HFFc6 (cell line): ENCODE results near the gene CCDC92. TPM values are rescaled to one million over a fixed set of nuclear protein-coding genes. Genes with fewer than 3 reads are reported as not detected.

Experiments used
- DNase-seq: peaks from one replicate; pipeline ENCODE4 v3.0.0-alpha.2; 2018
- H3K27ac Mint-ChIP-seq: 2 replicates; pipeline ENCODE4 v1.8.0; 2020; ENCODE audit warnings: mild to moderate bottlenecking, mixed read lengths
- H3K27me3 Mint-ChIP-seq: 2 replicates; pipeline ENCODE4 v1.8.0; 2021; ENCODE audit warnings: mild to moderate bottlenecking, moderate library complexity, mixed read lengths; ENCODE audit not compliant: insufficient read depth
- H3K36me3 Mint-ChIP-seq: 2 replicates; pipeline ENCODE4 v1.8.0; 2021; ENCODE audit warnings: low read depth, mixed read lengths
- H3K4me1 Mint-ChIP-seq: 2 replicates; pipeline ENCODE4 v1.8.0; 2020; ENCODE audit warnings: low read depth, mixed read lengths
- H3K4me3 Mint-ChIP-seq: 2 replicates; pipeline ENCODE4 v1.8.0; 2020; ENCODE audit warnings: mild to moderate bottlenecking, moderate library complexity, mixed read lengths
- H3K9me3 Mint-ChIP-seq: 2 replicates; pipeline ENCODE4 v1.8.0; 2020; ENCODE audit warnings: mild to moderate bottlenecking, mixed read lengths
- total RNA-seq, 6 experiments: library from RNA; stranded (reverse); fragmentation: NEBNext Ultra II Directional; extraction: Animal tissue kit (Norgen Biotek cat#: 25700); gene quantifications; 2 replicates in 1 of 6; 3 replicates in 5 of 6; pipeline ENCODE4 v1.2.3, GENCODE V29; 2021
- TF ChIP-seq, protein P1 (sequence below): fragments of 200-600 bp; sonication (generic); IDR thresholded peaks from 2 replicates; pipeline ENCODE4 v1.5.0; 2021; ENCODE audit warnings: antibody characterized with exemption, mild to moderate bottlenecking

Gene CCDC92
- total RNA-seq, 6 experiments from 2014 or later, result 48.3 to 55.1 (median 51.6) TPM

DNA sequence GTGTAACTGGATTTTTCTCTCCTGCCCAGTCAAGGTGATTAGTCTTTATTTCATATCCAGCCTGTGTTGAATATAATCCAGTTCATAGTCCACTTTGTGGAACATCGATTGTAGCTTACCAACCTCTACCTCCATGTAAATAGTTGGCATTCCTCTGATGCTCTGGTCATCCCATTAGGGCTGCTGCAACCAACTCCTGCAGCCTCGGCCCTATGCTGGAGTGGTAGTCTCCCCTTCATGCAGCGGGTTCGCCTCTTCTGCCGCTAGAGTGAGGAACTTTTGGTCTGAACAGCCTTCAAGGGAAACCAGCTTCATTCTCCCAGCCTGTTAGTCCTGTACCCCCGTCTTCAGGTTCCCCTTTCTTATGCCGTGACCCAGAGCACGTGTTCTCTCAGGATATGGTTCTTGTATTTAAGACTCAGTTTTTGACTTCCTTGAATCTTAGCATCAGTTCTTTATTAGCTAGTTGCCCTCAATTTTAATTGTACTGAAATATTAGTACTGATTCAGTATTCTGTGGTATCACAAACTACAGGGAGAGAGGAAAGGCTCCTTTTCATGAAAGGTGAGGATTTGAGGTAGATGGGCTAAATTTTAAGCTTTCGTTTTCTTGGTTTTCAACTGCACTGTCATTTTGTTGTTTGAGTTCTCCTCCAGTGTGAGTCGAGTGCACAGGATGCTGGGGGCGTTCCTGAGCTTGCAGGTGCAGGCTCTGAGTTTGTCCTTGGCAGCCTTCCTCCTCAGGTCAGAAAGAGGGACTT lies 33.6 kb upstream of the CCDC92 start:
- TF ChIP-seq, protein P1, sequence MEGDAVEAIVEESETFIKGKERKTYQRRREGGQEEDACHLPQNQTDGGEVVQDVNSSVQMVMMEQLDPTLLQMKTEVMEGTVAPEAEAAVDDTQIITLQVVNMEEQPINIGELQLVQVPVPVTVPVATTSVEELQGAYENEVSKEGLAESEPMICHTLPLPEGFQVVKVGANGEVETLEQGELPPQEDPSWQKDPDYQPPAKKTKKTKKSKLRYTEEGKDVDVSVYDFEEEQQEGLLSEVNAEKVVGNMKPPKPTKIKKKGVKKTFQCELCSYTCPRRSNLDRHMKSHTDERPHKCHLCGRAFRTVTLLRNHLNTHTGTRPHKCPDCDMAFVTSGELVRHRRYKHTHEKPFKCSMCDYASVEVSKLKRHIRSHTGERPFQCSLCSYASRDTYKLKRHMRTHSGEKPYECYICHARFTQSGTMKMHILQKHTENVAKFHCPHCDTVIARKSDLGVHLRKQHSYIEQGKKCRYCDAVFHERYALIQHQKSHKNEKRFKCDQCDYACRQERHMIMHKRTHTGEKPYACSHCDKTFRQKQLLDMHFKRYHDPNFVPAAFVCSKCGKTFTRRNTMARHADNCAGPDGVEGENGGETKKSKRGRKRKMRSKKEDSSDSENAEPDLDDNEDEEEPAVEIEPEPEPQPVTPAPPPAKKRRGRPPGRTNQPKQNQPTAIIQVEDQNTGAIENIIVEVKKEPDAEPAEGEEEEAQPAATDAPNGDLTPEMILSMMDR, result no peak
- H3K27ac Mint-ChIP-seq, result no peak overlapping the region
- no peaks in the 10 kb centered on the region for H3K27me3 Mint-ChIP-seq
- H3K4me3 Mint-ChIP-seq, result no peak overlapping the region
- H3K9me3 Mint-ChIP-seq, result no peaks in the 10 kb centered on the region
- H3K36me3 Mint-ChIP-seq, result peaks cover 12% of the 10 kb centered on the region
- no peak for DNase-seq
- peaks cover 28% of the 10 kb centered on the region for H3K4me1 Mint-ChIP-seq

DNA sequence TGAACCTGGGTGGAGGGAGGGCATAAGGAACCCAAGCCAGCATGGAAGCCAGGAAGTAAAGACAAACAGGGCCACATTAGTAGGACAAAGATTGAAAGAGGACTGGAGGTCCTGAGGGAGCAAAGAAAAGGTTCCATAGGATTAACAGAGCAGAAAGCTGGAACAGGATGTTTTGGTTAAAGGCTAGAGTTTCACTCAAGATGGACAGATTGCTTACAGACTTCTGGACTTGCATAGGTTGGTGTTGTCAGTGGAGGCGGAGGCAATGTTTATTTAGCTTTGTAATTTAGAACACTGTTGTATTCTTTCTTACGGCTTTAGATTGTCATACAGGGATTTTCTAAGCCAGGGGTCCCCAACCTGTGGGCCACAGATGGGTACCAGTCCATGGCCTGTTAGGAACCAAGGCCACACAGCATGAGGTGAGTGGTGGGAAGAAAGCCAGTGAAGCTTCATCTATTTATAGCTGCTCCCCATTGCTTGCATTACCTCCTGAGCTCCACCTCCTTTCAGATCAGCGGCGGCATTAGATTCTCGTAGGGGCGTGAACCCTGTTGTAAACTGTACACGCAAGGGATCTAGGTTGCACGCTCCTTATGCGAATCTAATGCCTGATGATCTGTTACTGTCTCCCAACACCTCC lies 31.7 kb upstream of the CCDC92 start:
- Mint-ChIP-seq H3K27me3 (no peaks in the 10 kb centered on the region), H3K4me3 (no peak overlapping the region), H3K4me1 (peaks cover 29% of the 10 kb centered on the region), H3K36me3 (peaks cover 4% of the 10 kb centered on the region; the same call in 1 of the 2 replicates), H3K27ac (no peak overlapping the region), H3K9me3 (no peaks in the 10 kb centered on the region)
- TF ChIP-seq, protein P1, result no peak
- DNase-seq, result no peak

DNA sequence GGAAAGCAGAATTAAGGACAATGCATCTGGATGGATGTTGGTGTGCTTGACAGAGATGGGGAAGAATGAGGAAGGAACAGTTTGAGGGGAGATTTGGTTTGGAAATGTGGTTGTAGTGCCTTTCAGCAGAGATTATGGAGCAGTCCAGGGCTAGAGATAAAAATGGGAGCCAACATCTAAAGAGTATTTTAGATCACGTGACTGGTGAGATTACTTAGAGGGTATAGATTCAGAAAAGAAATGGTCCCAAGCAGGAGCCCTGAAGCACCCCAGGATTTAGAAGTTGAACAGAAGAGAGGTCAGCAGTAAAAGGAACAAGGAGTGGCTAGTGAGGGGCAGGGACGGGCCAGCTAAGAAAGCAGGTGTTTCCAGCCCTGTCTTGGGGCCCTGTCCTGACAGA lies 30.0 kb upstream of the CCDC92 start:
- H3K36me3 Mint-ChIP-seq, result peaks cover 4% of the 10 kb centered on the region; the same call in 1 of the 2 replicates
- no peak for DNase-seq
- TF ChIP-seq, protein P1, result no peak
- H3K9me3 Mint-ChIP-seq, result no peaks in the 10 kb centered on the region
- H3K4me3 Mint-ChIP-seq, result no peak overlapping the region
- peaks cover 32% of the 10 kb centered on the region for H3K4me1 Mint-ChIP-seq
- no peaks in the 10 kb centered on the region for H3K27me3 Mint-ChIP-seq
- no peak overlapping the region for H3K27ac Mint-ChIP-seq

DNA sequence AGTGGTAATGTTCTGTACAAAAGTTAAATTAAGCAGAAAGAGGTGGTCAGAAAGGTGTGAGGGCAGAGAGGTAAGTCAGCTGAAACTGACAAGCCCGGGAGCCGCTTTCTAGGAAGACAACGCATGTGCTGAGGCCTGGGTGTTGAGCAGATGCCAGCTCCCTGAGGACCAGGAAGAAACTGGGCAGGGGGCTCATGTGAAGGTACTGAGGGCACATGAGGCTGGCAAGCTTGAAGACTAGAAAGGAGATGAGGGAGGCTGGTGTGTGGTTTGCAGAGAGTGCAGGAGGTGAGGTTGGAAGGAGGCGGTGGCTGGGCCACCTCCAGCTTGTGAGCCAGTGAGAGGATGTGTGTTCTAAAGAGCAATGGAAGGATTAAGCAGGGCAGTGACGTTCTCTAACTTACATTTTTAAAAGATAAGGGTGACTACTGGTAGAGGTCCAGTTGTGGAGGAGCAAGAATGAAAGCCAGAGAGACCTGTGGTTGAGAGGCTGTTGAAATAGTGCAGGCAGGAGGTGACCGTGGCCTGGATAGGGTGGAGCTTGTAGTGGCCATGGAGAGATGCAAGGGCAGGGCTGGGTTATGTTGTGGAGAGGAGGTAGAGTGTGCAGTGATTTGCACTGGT lies 29.5 kb upstream of the CCDC92 start:
- Mint-ChIP-seq H3K4me1 (peaks cover 34% of the 10 kb centered on the region), H3K27ac (no peak overlapping the region), H3K4me3 (no peak overlapping the region), H3K27me3 (no peaks in the 10 kb centered on the region), H3K9me3 (no peaks in the 10 kb centered on the region), H3K36me3 (peaks cover 4% of the 10 kb centered on the region; the same call in 1 of the 2 replicates)
- TF ChIP-seq, protein P1, result no peak
- DNase-seq, result no peak

DNA sequence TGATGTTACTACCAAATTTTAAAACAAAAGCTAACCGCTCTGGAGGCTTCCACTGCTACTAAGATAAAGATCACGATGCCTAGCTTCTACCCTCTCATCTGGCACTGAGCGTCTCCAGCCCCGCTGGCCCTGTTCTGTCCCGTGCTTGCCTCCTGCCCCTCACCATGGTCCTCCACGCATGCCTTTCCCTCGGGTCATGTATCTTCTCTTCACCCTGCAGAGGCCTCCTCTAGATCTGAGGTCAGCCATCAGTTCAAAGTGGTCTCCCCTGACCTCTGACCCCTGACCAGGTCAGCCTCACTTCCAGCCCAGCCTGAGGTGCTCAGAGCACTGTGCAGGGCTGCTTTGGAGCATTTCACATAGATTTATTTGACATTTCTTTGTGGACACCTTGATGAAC lies 28.7 kb upstream of the CCDC92 start:
- no peak overlapping the region for H3K27ac Mint-ChIP-seq
- H3K4me3 Mint-ChIP-seq, result no peak overlapping the region
- H3K9me3 Mint-ChIP-seq, result no peaks in the 10 kb centered on the region
- no peak for DNase-seq
- peaks cover 4% of the 10 kb centered on the region; the same call in 1 of the 2 replicates for H3K36me3 Mint-ChIP-seq
- TF ChIP-seq, protein P1, result no peak
- no peaks in the 10 kb centered on the region for H3K27me3 Mint-ChIP-seq
- peaks cover 36% of the 10 kb centered on the region for H3K4me1 Mint-ChIP-seq
